Measurements from ENCODE around the gene RBM33. TPM values are rescaled to one million over a fixed set of nuclear protein-coding genes. Genes with fewer than 3 reads are reported as not detected.

RBM33 gene
- total and polyA plus RNA-seq, 10 of the 15 experiments (the other 5 are each of a cell fraction or from before 2014, with no cell fraction given): 4.7 to 67.2 (median 24.3) TPM

DNA sequence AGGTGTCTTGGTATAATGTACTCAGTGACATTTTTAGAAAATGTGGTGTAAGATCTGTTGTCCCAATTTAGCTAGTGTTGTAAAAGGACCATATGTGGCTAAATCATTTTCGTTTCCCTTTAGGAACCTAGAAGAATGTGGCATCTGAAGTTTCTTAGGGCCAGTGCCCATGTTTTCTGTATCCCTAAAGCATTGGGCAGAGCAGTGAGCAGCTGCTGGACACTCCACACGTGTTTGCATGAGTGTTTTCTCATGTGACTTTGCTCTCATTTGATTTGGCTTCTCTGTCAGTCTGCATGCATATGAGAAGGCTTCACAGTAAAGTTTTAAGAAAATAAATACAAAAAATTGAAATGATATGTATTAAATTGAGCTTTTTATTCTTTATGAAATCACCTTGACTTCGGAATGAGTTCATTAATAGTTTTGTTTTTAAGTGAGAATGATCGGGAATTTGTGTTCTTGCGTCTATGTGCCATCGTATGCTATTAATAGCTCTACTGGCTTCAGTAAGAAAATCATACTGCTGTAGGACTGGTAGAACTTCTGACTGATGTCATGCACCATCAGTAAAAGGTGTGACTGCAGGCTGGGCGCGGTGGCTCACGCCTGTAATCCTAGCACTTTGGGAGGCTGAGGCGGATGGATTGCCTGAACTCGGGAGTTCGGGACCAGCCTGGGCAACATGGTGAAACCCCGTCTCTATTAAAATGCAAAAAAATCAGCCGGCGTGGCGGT, 61.3 kb downstream of the RBM33 start:
- H4K20me1 ChIP-seq (ENCODE audit: control insufficient read depth, insufficient read depth): no peaks in the 10 kb centered on the region
- TSS peak; percentile 12 for BruUV-seq (replicated peaks)
- ChIA-PET CTCF (no interaction called here), SMC1A (ENCODE audit: uncharacterized antibody, unreplicated experiment) (interaction anchor here (1.0 to 1.2 kb wide), 3 partner anchors 9 to 107 kb away, joined by 3 to 7 read pairs (median 3); no protein-coding TSS in a partner anchor), POLR2A (interaction anchor here (0.6 kb wide), 1 partner anchor 24 kb away, joined by 3 read pairs; no protein-coding TSS in a partner anchor), RAD21 (ENCODE audit: unreplicated experiment) (interaction anchor here (0.7 kb wide), 1 partner anchor 61 kb away, joined by 3 read pairs; no protein-coding TSS in a partner anchor)
- H3K9ac ChIP-seq (ENCODE audit: control insufficient read depth, insufficient read depth, low read length): no peak overlapping the region
- no peaks in the 10 kb centered on the region for H3K27me3 ChIP-seq (replicated peaks in 1 of 2; ENCODE audit: control insufficient read depth in 2 of 2, insufficient read depth in 2 of 2, low read length in 1 of 2)
- FAIRE-seq (no peak), DNase-seq (ENCODE audit: low read depth, low spot score) (no peak), ATAC-seq (no peak)
- WGBS (ENCODE audit: insufficient coverage, insufficient replicate concordance, low lambda C conversion rate, missing lambda C conversion rate): 97% methylated on average over 16 of the region's 16 CpGs
- H3K4me2 ChIP-seq (ENCODE audit: control insufficient read depth, insufficient read depth): no peak overlapping the region
- peaks cover 6% of the 10 kb centered on the region for H3K4me1 ChIP-seq (ENCODE audit: control insufficient read depth, insufficient read depth, low read length)
- intact Hi-C loops (cut with micrococcal nuclease; ENCODE audit: unreplicated experiment): no loop called here
- peaks cover 8% of the 10 kb centered on the region for H3K79me2 ChIP-seq (ENCODE audit: control insufficient read depth, insufficient read depth, low read length)
- in situ Hi-C loops (cut with MboI): no loop called here
- H3K27ac ChIP-seq (ENCODE audit: control insufficient read depth, insufficient read depth): no peak overlapping the region
- H3K9me3 ChIP-seq (replicated peaks; ENCODE audit: control insufficient read depth, insufficient read depth, low read length): no peaks in the 10 kb centered on the region
- H3K36me3 ChIP-seq (ENCODE audit: control insufficient read depth in 2 of 2, insufficient read depth in 2 of 2, low read length in 1 of 2): peaks cover 14 to 38% of the 10 kb centered on the region in 2 experiments
- H3K4me3 ChIP-seq: no peak overlapping the region
- no peak overlapping the region for H2AFZ ChIP-seq (ENCODE audit: control insufficient read depth, low read depth, low read length)
- TF ChIP-seq BRCA1 (IDR thresholded peaks at IDR 0.05; ENCODE audit: low read depth, low read length): no peak
- TF ChIP-seq ATF3 (IDR thresholded peaks at IDR 0.05; ENCODE audit: borderline replicate concordance, extremely low read depth, low read depth, low read length): no peak
- no peak for TF ChIP-seq ZBTB11 (CRISPR knock-in tag; IDR thresholded peaks at IDR 0.05)
- no peak for TF ChIP-seq CREM (IDR thresholded peaks at IDR 0.05; ENCODE audit: low read depth)
- TF ChIP-seq, protein P1, sequence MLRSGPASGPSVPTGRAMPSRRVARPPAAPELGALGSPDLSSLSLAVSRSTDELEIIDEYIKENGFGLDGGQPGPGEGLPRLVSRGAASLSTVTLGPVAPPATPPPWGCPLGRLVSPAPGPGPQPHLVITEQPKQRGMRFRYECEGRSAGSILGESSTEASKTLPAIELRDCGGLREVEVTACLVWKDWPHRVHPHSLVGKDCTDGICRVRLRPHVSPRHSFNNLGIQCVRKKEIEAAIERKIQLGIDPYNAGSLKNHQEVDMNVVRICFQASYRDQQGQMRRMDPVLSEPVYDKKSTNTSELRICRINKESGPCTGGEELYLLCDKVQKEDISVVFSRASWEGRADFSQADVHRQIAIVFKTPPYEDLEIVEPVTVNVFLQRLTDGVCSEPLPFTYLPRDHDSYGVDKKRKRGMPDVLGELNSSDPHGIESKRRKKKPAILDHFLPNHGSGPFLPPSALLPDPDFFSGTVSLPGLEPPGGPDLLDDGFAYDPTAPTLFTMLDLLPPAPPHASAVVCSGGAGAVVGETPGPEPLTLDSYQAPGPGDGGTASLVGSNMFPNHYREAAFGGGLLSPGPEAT (IDR thresholded peaks at IDR 0.05; ENCODE audit: low read depth): no peak
- no peak for TF ChIP-seq ZBTB4 (CRISPR knock-in tag; IDR thresholded peaks at IDR 0.05)
- no peak for TF ChIP-seq ZNF24 (IDR thresholded peaks at IDR 0.05)
- no peak for TF ChIP-seq FOS (IDR thresholded peaks at IDR 0.05; ENCODE audit: borderline replicate concordance, extremely low read depth, insufficient read length)
- TF ChIP-seq CHD2 (IDR thresholded peaks at IDR 0.05; ENCODE audit: borderline replicate concordance, low read depth, low read length): no peak
- no peak for TF ChIP-seq POLR2A (IDR thresholded peaks at IDR 0.05; ENCODE audit: low read depth, low read length)
- no peak for TF ChIP-seq ZNF384 (IDR thresholded peaks at IDR 0.05; ENCODE audit: borderline replicate concordance, low read depth, low read length)
- no peak for TF ChIP-seq HSF1 (IDR thresholded peaks at IDR 0.05; ENCODE audit: low read depth, low read length)
- no peak for TF ChIP-seq WRNIP1 (IDR thresholded peaks at IDR 0.05; ENCODE audit: borderline replicate concordance, low read depth, low read length)
